ENCODE measurements around the gene GDAP2.

DNA sequence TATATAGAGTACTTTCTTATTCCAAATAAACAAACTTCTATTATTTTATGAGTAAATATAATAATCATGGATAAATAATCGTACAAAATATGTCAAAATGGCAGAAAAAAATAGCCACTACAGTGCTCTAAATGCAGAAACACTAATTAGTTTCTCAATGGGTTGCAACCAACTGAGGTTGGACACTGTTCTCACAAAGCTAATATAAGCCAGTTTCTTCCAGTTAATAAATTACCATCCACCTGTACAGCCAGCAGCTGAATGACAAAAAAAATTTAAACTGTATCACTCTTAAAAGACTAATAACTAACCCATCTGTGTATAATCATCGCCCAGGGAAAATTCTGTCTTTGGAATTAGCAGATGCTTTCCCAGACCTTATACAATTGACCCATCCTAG, 36.9 kb downstream of the GDAP2 start:
- TF ChIP-seq, protein P1, sequence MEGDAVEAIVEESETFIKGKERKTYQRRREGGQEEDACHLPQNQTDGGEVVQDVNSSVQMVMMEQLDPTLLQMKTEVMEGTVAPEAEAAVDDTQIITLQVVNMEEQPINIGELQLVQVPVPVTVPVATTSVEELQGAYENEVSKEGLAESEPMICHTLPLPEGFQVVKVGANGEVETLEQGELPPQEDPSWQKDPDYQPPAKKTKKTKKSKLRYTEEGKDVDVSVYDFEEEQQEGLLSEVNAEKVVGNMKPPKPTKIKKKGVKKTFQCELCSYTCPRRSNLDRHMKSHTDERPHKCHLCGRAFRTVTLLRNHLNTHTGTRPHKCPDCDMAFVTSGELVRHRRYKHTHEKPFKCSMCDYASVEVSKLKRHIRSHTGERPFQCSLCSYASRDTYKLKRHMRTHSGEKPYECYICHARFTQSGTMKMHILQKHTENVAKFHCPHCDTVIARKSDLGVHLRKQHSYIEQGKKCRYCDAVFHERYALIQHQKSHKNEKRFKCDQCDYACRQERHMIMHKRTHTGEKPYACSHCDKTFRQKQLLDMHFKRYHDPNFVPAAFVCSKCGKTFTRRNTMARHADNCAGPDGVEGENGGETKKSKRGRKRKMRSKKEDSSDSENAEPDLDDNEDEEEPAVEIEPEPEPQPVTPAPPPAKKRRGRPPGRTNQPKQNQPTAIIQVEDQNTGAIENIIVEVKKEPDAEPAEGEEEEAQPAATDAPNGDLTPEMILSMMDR (IDR thresholded peaks at IDR 0.05): no peak
- TF ChIP-seq POLR2A (IDR thresholded peaks at IDR 0.05): no peak

Measured in body of pancreas (tissue), 4 donors.